Lower leg skin (tissue), 4 donors: ENCODE results near the gene KRT78. TPM values are rescaled to one million over a fixed set of nuclear protein-coding genes. Genes with fewer than 3 reads are reported as not detected.

ENCODE experiments used
- DNase-seq, 2 donors: peaks; one replicate each; pipeline ENCODE4 v3.0.0-alpha.2; 2019; ENCODE audit warnings: low spot score in 2 of 2
- H3K4me3 ChIP-seq: fragments of 200-600 bp; sonication (generic); 2 replicates; pipeline ENCODE4 v1.5.1; 2017; ENCODE audit warnings: mild to moderate bottlenecking, low read depth; ENCODE audit not compliant: poor library complexity, severe bottlenecking
- POLR2A ChIP-seq, 2 donors: fragments of 450-650 bp; IDR thresholded peaks; one replicate each; pipeline ENCODE4 v1.6.1; 2016 to 2017; ENCODE audit warnings: antibody characterized with exemption in 2 of 2, mild to moderate bottlenecking in 1 of 2, moderate library complexity in 1 of 2
- WGBS, 2 donors: methylation state at CpG; one replicate each; pipeline ENCODE4 v1.1.5; 2018; 5-methylcytosine and 5-hydroxymethylcytosine counted together
- intact Hi-C: fragments of 100-400 bp; cut with DNase I; formaldehyde crosslinking; loops from one replicate; pipeline ENCODE4 v1.15.0; 2023; ENCODE audit warnings: low total_unique reads
- total RNA-seq, 4 donors: library from RNA; depleted of rRNA; stranded (reverse); fragments of >200 nt; gene quantifications; one replicate each; pipeline ENCODE4 v1.1.0, GENCODE V29; 2016
- TF ChIP-seq, protein P1 (sequence below), 3 donors: fragments of 450-650 bp; IDR thresholded peaks; one replicate each; pipeline ENCODE4 v1.5.1; 2016; ENCODE audit warnings: antibody characterized with exemption in 3 of 3, mild to moderate bottlenecking in 3 of 3, moderate library complexity in 2 of 3

The KRT78 gene
- total RNA-seq, 4 donors from 2014 or later = 114 to 250 (median 183) TPM

DNA sequence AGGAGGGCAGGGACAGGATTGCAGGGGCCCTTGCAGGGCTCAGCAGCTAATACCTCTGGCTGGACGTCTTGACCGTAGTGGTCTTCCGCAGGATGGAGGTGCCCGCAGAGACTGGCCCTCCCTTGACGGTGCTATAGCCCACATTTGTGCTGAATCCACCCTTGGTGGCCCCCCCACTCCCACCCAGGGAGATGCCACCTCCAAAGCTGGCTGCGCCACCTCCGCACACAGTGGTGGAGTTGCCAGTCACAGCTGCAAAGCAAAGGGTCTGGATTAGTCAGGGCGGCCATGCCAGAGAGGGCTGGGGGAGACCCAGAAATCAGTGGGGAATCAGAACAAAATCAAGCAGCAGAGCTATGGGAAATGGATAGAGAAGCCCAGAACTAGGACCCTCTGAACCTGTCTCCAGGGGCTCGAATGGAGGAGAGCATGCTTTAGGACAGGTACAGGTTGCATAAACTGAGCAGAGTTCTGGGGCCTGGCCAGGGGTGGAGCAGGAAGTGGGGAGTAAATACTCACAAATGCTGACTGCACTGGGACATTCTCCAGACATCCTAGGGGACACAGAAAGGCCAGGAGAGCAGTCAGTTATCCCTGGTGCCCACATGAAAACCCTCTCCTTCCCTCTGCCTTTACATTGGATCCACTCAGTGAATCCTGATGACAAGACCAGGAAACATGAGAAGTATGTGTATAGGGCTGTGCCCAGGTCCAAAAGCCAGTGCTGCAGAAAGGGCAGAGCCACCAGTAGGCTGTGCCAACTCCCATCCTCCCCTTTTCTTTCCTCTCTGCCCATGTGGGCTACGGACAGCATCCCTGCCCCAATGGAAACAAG, 26.8 kb downstream of the KRT78 start:
- DNase-seq = no peak
- WGBS, 2 donors = 76 to 80% methylated on average over 10 of the region's 10 CpGs
- intact Hi-C loops = no loop called here

DNA sequence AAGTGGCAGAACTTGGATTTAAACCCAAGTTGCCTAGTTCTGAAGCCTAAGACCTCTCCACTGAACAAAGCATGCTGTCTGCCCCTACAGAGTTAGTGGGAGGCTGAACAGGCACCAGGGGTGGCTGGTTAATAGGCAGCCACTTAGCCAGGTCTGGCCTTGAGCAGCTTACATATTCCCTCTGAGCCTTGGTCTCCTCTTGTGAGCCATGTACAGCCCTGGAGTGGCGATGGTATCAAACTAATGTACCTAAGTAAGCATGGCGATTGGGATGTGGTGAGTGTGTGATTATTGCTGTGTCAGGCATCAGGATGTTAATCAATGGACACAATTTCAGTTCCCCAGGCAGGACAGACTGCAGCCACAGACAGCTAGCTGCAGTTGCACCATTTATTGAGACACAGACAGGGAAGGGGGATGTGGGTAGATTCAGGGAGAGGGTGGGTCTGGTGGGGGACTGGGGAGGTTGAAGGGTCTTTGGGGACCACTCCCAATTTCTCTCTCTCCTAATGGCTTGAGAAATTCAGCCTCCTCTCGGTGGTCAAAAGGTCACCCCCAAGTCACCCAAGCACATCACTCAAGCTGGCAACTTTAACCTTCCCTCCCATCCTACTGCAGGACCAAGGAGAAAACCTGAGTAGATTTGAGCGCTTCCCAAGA, 27.6 kb downstream of the KRT78 start:
- DNase-seq = no peak
- WGBS, 2 donors = 88 to 94% methylated on average over 4 of the region's 4 CpGs
- no peak for TF ChIP-seq POLR2A (IDR thresholded peaks at IDR 0.05)
- TF ChIP-seq, protein P1, sequence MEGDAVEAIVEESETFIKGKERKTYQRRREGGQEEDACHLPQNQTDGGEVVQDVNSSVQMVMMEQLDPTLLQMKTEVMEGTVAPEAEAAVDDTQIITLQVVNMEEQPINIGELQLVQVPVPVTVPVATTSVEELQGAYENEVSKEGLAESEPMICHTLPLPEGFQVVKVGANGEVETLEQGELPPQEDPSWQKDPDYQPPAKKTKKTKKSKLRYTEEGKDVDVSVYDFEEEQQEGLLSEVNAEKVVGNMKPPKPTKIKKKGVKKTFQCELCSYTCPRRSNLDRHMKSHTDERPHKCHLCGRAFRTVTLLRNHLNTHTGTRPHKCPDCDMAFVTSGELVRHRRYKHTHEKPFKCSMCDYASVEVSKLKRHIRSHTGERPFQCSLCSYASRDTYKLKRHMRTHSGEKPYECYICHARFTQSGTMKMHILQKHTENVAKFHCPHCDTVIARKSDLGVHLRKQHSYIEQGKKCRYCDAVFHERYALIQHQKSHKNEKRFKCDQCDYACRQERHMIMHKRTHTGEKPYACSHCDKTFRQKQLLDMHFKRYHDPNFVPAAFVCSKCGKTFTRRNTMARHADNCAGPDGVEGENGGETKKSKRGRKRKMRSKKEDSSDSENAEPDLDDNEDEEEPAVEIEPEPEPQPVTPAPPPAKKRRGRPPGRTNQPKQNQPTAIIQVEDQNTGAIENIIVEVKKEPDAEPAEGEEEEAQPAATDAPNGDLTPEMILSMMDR (IDR thresholded peaks at IDR 0.05) = no peak
- intact Hi-C loops = no loop called here
- no peak overlapping the region for H3K4me3 ChIP-seq

More for the DNA sequence above, 26.8 kb downstream of the KRT78 start:
- TF ChIP-seq, protein P1 (IDR thresholded peaks at IDR 0.05) = no peak
- no peak for TF ChIP-seq POLR2A (IDR thresholded peaks at IDR 0.05)
- H3K4me3 ChIP-seq = no peak overlapping the region

DNA sequence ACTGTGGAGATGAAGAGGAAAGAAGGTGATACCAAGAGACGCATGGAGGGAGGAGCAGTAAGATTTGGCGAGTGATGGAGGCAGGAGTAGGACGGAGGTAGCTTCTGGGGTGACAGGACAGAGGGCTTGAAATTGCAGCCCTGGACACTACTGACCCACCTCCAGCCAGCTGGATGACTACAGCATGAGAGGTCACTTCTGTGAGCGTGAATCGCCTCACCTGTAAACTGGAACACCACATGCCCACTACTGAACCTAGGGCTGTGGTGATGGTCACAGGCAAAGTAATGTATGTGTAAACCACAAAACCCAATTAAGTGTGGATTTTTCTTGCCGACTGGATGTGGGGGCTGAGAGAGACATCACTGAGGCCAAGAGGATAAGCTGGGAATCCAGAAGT, 28.3 kb downstream of the KRT78 start:
- H3K4me3 ChIP-seq = no peak overlapping the region
- 91 to 93% methylated on average over 6 of the region's 6 CpGs for WGBS, 2 donors
- intact Hi-C loops = no loop called here
- no peak for TF ChIP-seq POLR2A (IDR thresholded peaks at IDR 0.05)
- TF ChIP-seq, protein P1 (IDR thresholded peaks at IDR 0.05) = no peak
- DNase-seq = no peak

DNA sequence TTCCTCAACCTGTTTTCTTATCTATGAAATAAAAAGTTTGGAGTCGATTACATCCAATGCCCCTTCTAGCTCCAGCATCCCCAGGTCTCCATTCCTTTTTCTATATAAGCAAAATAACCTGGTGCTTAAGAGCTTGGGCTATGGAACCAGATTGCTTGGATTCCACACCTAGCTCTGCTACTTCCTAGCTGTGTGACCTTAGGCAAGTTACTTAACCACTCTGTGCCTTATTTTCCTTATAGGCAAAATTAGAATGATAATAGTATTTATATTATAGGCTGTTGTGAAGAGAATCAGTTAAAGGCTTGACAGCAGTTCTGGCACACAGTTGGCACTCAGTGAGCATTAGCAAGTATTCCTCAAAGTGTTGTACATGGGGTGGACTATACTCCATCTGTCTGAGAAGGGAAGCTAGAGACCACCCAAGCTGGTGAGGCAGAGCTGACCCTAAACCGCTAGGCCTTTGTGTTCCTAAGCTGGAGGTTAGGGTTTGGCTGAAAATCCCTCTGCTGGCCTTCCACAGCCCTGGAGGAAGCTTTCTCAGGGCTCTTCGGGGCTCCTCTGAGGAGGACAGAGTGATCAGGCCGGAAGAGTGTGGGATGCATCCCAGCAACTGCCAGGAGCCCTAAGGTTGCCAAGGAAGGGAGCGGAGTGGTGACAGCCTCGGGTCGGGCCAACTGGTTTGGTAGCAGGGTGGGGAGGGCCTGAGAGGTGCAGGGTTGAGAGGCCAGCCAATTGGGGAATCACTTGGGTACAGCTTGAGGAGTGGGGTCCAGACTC, 28.9 kb downstream of the KRT78 start:
- no peak for TF ChIP-seq POLR2A (IDR thresholded peaks at IDR 0.05)
- TF ChIP-seq, protein P1 (IDR thresholded peaks at IDR 0.05) = no peak
- no peak overlapping the region for H3K4me3 ChIP-seq
- no peak for DNase-seq
- intact Hi-C loops = no loop called here
- WGBS, 2 donors = 75 to 76% methylated on average over 7 of the region's 7 CpGs

DNA sequence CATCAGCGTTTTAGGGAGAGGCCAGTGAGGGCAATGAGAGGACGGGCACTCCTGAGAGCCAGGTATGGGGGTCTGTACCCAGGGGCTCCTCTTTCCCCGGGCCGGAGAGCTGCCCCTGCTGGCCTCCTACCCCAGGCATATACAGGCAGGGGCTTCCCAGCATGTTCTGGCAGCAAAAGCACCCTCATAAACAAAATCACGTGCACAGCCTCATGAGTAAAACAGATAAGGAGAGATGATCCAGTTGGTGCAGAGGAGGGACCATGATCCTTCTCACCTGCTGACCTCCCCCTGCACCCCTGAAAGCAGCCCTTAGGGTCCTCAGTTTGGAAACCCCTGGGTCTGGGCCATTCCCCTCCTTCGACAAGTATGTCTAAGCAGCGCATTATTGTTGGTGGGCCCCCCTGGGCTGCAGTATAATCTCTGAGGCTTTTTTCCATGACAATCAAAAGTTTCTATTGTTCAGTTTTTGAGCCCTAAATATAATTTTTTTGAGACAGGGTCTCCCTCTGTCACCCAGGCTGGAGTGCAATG, 29.8 kb downstream of the KRT78 start:
- no peak for DNase-seq
- intact Hi-C loops = no loop called here
- H3K4me3 ChIP-seq = no peak overlapping the region
- TF ChIP-seq POLR2A (IDR thresholded peaks at IDR 0.05) = no peak
- TF ChIP-seq, protein P1 (IDR thresholded peaks at IDR 0.05) = no peak
- 58 to 76% methylated on average over 7 of the region's 7 CpGs for WGBS, 2 donors
